Measurements from ENCODE around the gene GET4. TPM values are rescaled to one million over a fixed set of nuclear protein-coding genes. Genes with fewer than 3 reads are reported as not detected.

GET4 gene
- polyA plus RNA-seq, 1 of the 3 experiments (the other 2 are of a cell fraction): 63.1 TPM

DNA sequence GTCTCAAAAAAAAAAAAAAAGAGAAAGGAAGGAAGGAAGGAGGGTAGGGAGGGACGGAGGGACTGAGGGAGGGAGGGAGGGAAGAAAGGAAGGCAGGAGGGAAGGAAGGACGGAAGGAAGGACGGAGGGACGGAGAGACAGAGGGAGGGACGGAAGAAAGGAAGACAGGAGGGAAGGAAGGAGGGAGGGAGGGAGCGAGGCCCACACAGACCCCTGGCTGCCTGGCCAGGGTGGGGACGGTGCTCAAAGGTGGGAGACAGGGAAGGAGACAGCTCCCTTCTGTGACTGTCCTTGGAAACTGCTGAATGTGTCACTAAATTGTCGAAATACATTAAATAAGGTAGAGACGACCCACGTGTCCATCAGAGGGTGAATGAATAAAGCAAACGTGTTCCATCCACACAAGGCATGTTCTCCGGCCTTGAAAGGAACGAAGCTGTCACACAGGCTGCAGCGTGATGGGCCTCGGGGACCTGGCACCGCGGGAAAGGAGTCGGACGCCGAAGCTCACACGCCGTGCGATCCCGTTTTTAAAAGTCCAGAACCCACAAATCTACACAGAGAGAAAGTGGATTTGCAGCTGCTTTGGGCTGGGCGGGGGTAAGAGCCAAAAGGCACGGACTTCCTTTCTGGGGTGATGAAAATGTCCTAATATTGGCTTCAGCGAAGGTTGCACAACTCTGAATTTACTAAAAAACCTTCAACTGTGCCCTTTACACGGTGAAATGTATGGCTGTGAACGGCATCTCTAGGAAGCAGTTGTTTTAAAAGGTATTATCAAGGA is 54.8 kb downstream of the GET4 start:
- Histone ChIP-seq H3K4me1 (ENCODE audit: control insufficient read depth in 1 of 2, insufficient read depth in 2 of 2, low read depth in 1 of 2, low read length in 1 of 2) (no peaks in the 10 kb centered on the region), H3K9me2 (no peaks in the 10 kb centered on the region), H3K27me3 (ENCODE audit: insufficient read depth) (no peaks in the 10 kb centered on the region), H3K79me2 (ENCODE audit: insufficient read depth) (no peaks in the 10 kb centered on the region), H2AFZ (ENCODE audit: low read depth) (no peak overlapping the region), H3K9me3 (no peaks in the 10 kb centered on the region), H3K4me3 (ENCODE audit: low read depth in 2 of 2, low read length in 1 of 2) (no peak overlapping the region), H3F3A (replicated peaks; ENCODE audit: insufficient read depth) (peaks cover 3% of the 10 kb centered on the region), H3K36me3 (replicated peaks in 1 of 2; ENCODE audit: control insufficient read depth in 1 of 2, insufficient read depth in 2 of 2, low read length in 1 of 2) (no peaks in the 10 kb centered on the region), H3K9ac (no peak overlapping the region), H4K20me1 (ENCODE audit: insufficient read depth) (no peaks in the 10 kb centered on the region), H3K27ac (ENCODE audit: low read depth in 2 of 2, low read length in 1 of 2) (no peak overlapping the region), H3K4me2 (no peak overlapping the region)
- TF ChIP-seq CHD2 (IDR thresholded peaks at IDR 0.05; ENCODE audit: low read length, partially characterized antibody): no peak
- TF ChIP-seq TEAD4 (IDR thresholded peaks at IDR 0.05; ENCODE audit: borderline replicate concordance, insufficient read depth): no peak
- no peak for TF ChIP-seq POLR2AphosphoS5 (IDR thresholded peaks at IDR 0.05; ENCODE audit: low read depth, low read length)
- no peak for TF ChIP-seq RFX5 (IDR thresholded peaks at IDR 0.05; ENCODE audit: low read length)
- TF ChIP-seq, protein P1, sequence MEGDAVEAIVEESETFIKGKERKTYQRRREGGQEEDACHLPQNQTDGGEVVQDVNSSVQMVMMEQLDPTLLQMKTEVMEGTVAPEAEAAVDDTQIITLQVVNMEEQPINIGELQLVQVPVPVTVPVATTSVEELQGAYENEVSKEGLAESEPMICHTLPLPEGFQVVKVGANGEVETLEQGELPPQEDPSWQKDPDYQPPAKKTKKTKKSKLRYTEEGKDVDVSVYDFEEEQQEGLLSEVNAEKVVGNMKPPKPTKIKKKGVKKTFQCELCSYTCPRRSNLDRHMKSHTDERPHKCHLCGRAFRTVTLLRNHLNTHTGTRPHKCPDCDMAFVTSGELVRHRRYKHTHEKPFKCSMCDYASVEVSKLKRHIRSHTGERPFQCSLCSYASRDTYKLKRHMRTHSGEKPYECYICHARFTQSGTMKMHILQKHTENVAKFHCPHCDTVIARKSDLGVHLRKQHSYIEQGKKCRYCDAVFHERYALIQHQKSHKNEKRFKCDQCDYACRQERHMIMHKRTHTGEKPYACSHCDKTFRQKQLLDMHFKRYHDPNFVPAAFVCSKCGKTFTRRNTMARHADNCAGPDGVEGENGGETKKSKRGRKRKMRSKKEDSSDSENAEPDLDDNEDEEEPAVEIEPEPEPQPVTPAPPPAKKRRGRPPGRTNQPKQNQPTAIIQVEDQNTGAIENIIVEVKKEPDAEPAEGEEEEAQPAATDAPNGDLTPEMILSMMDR (IDR thresholded peaks at IDR 0.05): no peak
- TF ChIP-seq RCOR1 (IDR thresholded peaks at IDR 0.05; ENCODE audit: low read length): no peak
- TF ChIP-seq, protein P2, sequence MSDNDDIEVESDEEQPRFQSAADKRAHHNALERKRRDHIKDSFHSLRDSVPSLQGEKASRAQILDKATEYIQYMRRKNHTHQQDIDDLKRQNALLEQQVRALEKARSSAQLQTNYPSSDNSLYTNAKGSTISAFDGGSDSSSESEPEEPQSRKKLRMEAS (IDR thresholded peaks at IDR 0.05; ENCODE audit: low read depth): no peak
- DNase-seq: no peak
- WGBS (ENCODE audit: low lambda C conversion rate): 75% methylated on average over 29 of the region's 29 CpGs
- ChIA-PET CTCF (interaction anchor here (0.8 to 1.5 kb wide), 6 partner anchors 22 to 213 kb away, joined by 3 to 4 read pairs (median 4); no protein-coding TSS in a partner anchor), POLR2A (no interaction called here)

GRCh38 chr7:931871-932650 is 55.7 kb downstream of the GET4 start:
- TF ChIP-seq, protein P3, sequence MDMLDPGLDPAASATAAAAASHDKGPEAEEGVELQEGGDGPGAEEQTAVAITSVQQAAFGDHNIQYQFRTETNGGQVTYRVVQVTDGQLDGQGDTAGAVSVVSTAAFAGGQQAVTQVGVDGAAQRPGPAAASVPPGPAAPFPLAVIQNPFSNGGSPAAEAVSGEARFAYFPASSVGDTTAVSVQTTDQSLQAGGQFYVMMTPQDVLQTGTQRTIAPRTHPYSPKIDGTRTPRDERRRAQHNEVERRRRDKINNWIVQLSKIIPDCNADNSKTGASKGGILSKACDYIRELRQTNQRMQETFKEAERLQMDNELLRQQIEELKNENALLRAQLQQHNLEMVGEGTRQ (IDR thresholded peaks at IDR 0.05; ENCODE audit: borderline replicate concordance, low read depth, low read length): no peak
- no peak for TF ChIP-seq RAD21 (IDR thresholded peaks at IDR 0.05; ENCODE audit: low read length)
- TF ChIP-seq POLR2AphosphoS5 (IDR thresholded peaks at IDR 0.05; ENCODE audit: low read depth, low read length): no peak
- TF ChIP-seq ELF1 (IDR thresholded peaks at IDR 0.05): no peak
- TF ChIP-seq, protein P4, sequence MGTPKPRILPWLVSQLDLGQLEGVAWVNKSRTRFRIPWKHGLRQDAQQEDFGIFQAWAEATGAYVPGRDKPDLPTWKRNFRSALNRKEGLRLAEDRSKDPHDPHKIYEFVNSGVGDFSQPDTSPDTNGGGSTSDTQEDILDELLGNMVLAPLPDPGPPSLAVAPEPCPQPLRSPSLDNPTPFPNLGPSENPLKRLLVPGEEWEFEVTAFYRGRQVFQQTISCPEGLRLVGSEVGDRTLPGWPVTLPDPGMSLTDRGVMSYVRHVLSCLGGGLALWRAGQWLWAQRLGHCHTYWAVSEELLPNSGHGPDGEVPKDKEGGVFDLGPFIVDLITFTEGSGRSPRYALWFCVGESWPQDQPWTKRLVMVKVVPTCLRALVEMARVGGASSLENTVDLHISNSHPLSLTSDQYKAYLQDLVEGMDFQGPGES (IDR thresholded peaks at IDR 0.05; ENCODE audit: low read depth, low read length): no peak
- TF ChIP-seq EP300 (IDR thresholded peaks at IDR 0.05; ENCODE audit: borderline replicate concordance in 1 of 2, low read depth in 1 of 2, low read length in 1 of 2): no peak
- TF ChIP-seq MEF2A (IDR thresholded peaks at IDR 0.05; ENCODE audit: borderline replicate concordance, low read depth): no peak
- TF ChIP-seq TCF12 (IDR thresholded peaks at IDR 0.05): no peak
- no peak for TF ChIP-seq FOXJ3 (CRISPR knock-in tag; IDR thresholded peaks at IDR 0.05)
- TF ChIP-seq, protein P1 (IDR thresholded peaks at IDR 0.05): no peak
- TF ChIP-seq RCOR1 (IDR thresholded peaks at IDR 0.05; ENCODE audit: low read length): no peak
- TF ChIP-seq RXRA (IDR thresholded peaks at IDR 0.05; ENCODE audit: borderline replicate concordance, low read depth): no peak
- TF ChIP-seq GATA2 (CRISPR knock-in tag; IDR thresholded peaks at IDR 0.05): no peak
- no peak for TF ChIP-seq JUND (IDR thresholded peaks at IDR 0.05)
- no peak for TF ChIP-seq RFX5 (IDR thresholded peaks at IDR 0.05; ENCODE audit: low read length)
- no peak for TF ChIP-seq TEAD4 (IDR thresholded peaks at IDR 0.05; ENCODE audit: borderline replicate concordance, insufficient read depth)
- TF ChIP-seq FOSL2 (IDR thresholded peaks at IDR 0.05; ENCODE audit: borderline replicate concordance, low read depth): no peak
- H3K27ac ChIP-seq (ENCODE audit: low read depth in 2 of 2, low read length in 1 of 2): no peak overlapping the region
- POLR2A ChIA-PET: no interaction called here
- no peaks in the 10 kb centered on the region for H3K27me3 ChIP-seq (ENCODE audit: insufficient read depth)
- no peak overlapping the region for H3K4me2 ChIP-seq
- WGBS (ENCODE audit: low lambda C conversion rate): 81% methylated on average over 18 of the region's 21 CpGs
- no peaks in the 10 kb centered on the region for H3K36me3 ChIP-seq (replicated peaks in 1 of 2; ENCODE audit: control insufficient read depth in 1 of 2, insufficient read depth in 2 of 2, low read length in 1 of 2)
- H3K9ac ChIP-seq: no peak overlapping the region
- no peaks in the 10 kb centered on the region for H4K20me1 ChIP-seq (ENCODE audit: insufficient read depth)
- no peaks in the 10 kb centered on the region for H3K79me2 ChIP-seq (ENCODE audit: insufficient read depth)
- no peaks in the 10 kb centered on the region for H3K9me3 ChIP-seq
- DNase-seq: no peak
- H3K4me3 ChIP-seq (ENCODE audit: low read depth in 2 of 2, low read length in 1 of 2): no peak overlapping the region
- CTCF ChIA-PET: interaction anchor here (0.8 kb wide), 1 partner anchor 154 kb away, joined by 3 read pairs; no protein-coding TSS in a partner anchor
- H3K4me1 ChIP-seq (ENCODE audit: control insufficient read depth in 1 of 2, insufficient read depth in 2 of 2, low read depth in 1 of 2, low read length in 1 of 2): 0 out of 4 replicates have a peak, but pooled peaks cover 0 to 5% of the 10 kb centered on the region in 2 experiments
- no peak overlapping the region for H2AFZ ChIP-seq (ENCODE audit: low read depth)
- H3K9me2 ChIP-seq: no peaks in the 10 kb centered on the region
- peaks cover 3% of the 10 kb centered on the region for H3F3A ChIP-seq (replicated peaks; ENCODE audit: insufficient read depth)
